HepG2 (cell line): ENCODE measurements around the gene CCNL1. TPM values are rescaled to one million over a fixed set of nuclear protein-coding genes. Genes with fewer than 3 reads are reported as not detected.
A peak's percentile ranks its signal among the peaks of the same experiment; 100 is the strongest.

Experiments used
- AHDC1 ChIP-seq: sonication (generic); formaldehyde crosslinking; IDR thresholded peaks from 2 replicates; pipeline ENCODE4 v1.5.1; 2020; ENCODE audit warnings: mild to moderate bottlenecking, missing genetic modification reagents, borderline replicate concordance
- CEBPB ChIP-seq: IDR thresholded peaks from 2 replicates; pipeline ENCODE4 v1.6.1; 2011; ENCODE audit warnings: low read depth, low read length, improper control_type of control experiment, borderline replicate concordance
- GRHL1 ChIP-seq: sonication (generic); formaldehyde crosslinking; conservative IDR thresholded peaks from 2 replicates; pipeline ENCODE4 v1.8.0; 2022; ENCODE audit warnings: missing genetic modification reagents
- GZF1 ChIP-seq: sonication (generic); formaldehyde crosslinking; IDR thresholded peaks from 2 replicates; pipeline ENCODE4 v1.5.1; 2020; ENCODE audit warnings: mild to moderate bottlenecking, missing genetic modification reagents
- KDM1A ChIP-seq: IDR thresholded peaks from 2 replicates; pipeline ENCODE4 v1.6.1; 2016; ENCODE audit warnings: missing compliant biosample characterization
- KDM2A ChIP-seq: sonication (generic); formaldehyde crosslinking; IDR thresholded peaks from 2 replicates; pipeline ENCODE4 v1.4.0; 2020; ENCODE audit warnings: low read depth, missing genetic modification reagents, borderline replicate concordance
- KDM4B ChIP-seq: sonication (generic); formaldehyde crosslinking; IDR thresholded peaks from 2 replicates; pipeline ENCODE4 v1.4.0; 2020; ENCODE audit warnings: missing genetic modification reagents
- NFIB ChIP-seq: sonication (generic); formaldehyde crosslinking; IDR thresholded peaks from 2 replicates; pipeline ENCODE4 v1.9.0; 2021; ENCODE audit warnings: missing genetic modification reagents, mild to moderate bottlenecking, borderline replicate concordance
- ONECUT2 ChIP-seq: sonication (generic); formaldehyde crosslinking; IDR thresholded peaks from 2 replicates; pipeline ENCODE4 v1.4.0; 2020; ENCODE audit warnings: missing genetic modification reagents
- PAF1 ChIP-seq: IDR thresholded peaks from 2 replicates; pipeline ENCODE4 v1.6.1; 2016; ENCODE audit warnings: missing genetic modification reagents, missing compliant biosample characterization
- RFX3 ChIP-seq: IDR thresholded peaks from 2 replicates; pipeline ENCODE4 v1.6.1; 2016; ENCODE audit warnings: missing biosample characterization, missing genetic modification reagents
- SOX13 ChIP-seq, 3 experiments: fragments of 450-650 bp in 1 of 3; sonication (generic) in 1 of 3; formaldehyde crosslinking in 1 of 3; IDR thresholded peaks in 2 of 3; conservative IDR thresholded peaks in 1 of 3; 2 replicates each; pipeline versions ENCODE4 v1.5.0 to v1.6.1; 2016 to 2020; ENCODE audit warnings: antibody characterized with exemption in 1 of 3, mild to moderate bottlenecking in 1 of 3, missing compliant biosample characterization in 1 of 3, missing genetic modification reagents in 1 of 3, moderate library complexity in 1 of 3
- SOX5 ChIP-seq: IDR thresholded peaks from 2 replicates; pipeline ENCODE4 v1.6.1; 2016; ENCODE audit warnings: borderline replicate concordance
- TFAP4 ChIP-seq: sonication (generic); IDR thresholded peaks from 2 replicates; pipeline ENCODE4 v1.6.1; 2016; ENCODE audit warnings: low read depth, borderline replicate concordance
- ZNF121 ChIP-seq: sonication (generic); formaldehyde crosslinking; IDR thresholded peaks from 2 replicates; pipeline ENCODE4 v1.5.0; 2020; ENCODE audit warnings: mild to moderate bottlenecking, missing genetic modification reagents
- ZNF124 ChIP-seq: sonication (generic); formaldehyde crosslinking; IDR thresholded peaks from 2 replicates; pipeline ENCODE4 v1.4.0; 2020; ENCODE audit warnings: missing genetic modification reagents
- ZNF292 ChIP-seq: sonication (generic); formaldehyde crosslinking; IDR thresholded peaks from 2 replicates; pipeline ENCODE4 v1.8.1; 2022; ENCODE audit warnings: mild to moderate bottlenecking, low read depth, missing genetic modification reagents, borderline replicate concordance
- ZNF740 ChIP-seq: sonication (generic); formaldehyde crosslinking; IDR thresholded peaks from 2 replicates; pipeline ENCODE4 v1.4.0; 2020; ENCODE audit warnings: missing genetic modification reagents
- ZNF749 ChIP-seq: sonication (generic); formaldehyde crosslinking; IDR thresholded peaks from 2 replicates; pipeline ENCODE4 v1.8.0; 2022; ENCODE audit warnings: mild to moderate bottlenecking, missing genetic modification reagents, moderate library complexity, borderline replicate concordance
- ZZZ3 ChIP-seq: sonication (generic); formaldehyde crosslinking; IDR thresholded peaks from 2 replicates; pipeline ENCODE4 v1.4.0; 2020; ENCODE audit warnings: missing genetic modification reagents, mild to moderate bottlenecking, borderline replicate concordance
- polyA plus RNA-seq, 8 experiments: library from polyadenylated mRNA; depleted of rRNA in 3 of 8; stranded (reverse) in 7 of 8; unstranded in 1 of 8; fragments of >200 nt; fragmentation: Illumina TruSeq in 4 of 8; extraction: Trizol in 4 of 8; gene quantifications; 2 replicates each; pipeline versions ENCODE4 v1.2.1 to v1.2.3, GENCODE V29; 2011 to 2016; ENCODE audit warnings: low read depth in 4 of 8, missing spikeins in 1 of 8, mixed read lengths in 1 of 8; ENCODE audit not compliant: insufficient read depth in 1 of 8
- total RNA-seq, 5 experiments: library from RNA; depleted of rRNA; stranded (reverse); fragments of >200 nt; fragmentation: Illumina TruSeq; extraction: Trizol; gene quantifications; 2 replicates each; pipeline ENCODE4 v1.2.3, GENCODE V29; 2016; ENCODE audit warnings: low read depth in 1 of 5

Gene CCNL1
- total and polyA plus RNA-seq, 2 of the 13 experiments (the other 11 are each of a cell fraction or from before 2014, with no cell fraction given): 151 to 303 TPM

GRCh38 chr3:157174649-157175498 lies 14.9 kb upstream of the CCNL1 start (continued):
- TF ChIP-seq AHDC1 (CRISPR knock-in tag) (peak; percentile 43; the same call in 1 of the 2 replicates), KDM2A (CRISPR knock-in tag) (peak; percentile 98), ZNF124 (CRISPR knock-in tag) (peak; percentile 84; the same call in 1 of the 2 replicates), RFX3 (no peak), ZNF749 (CRISPR knock-in tag) (peak; percentile 97; the same call in 1 of the 2 replicates), ZNF121 (CRISPR knock-in tag) (peak; percentile 57; the same call in 1 of the 2 replicates), GRHL1 (CRISPR knock-in tag) (no peak), SOX5 (CRISPR knock-in tag) (peak; percentile 81), KDM4B (CRISPR knock-in tag) (peak; percentile 93; the same call in 1 of the 2 replicates), CEBPB (peak; percentile 99), ZZZ3 (CRISPR knock-in tag) (peak; percentile 98), KDM1A (no peak), PAF1 (CRISPR knock-in tag) (no peak), SOX13 (IDR thresholded peaks at IDR 0.05) (peak; percentile 38; the same call in 1 of the 2 replicates), SOX13 (CRISPR knock-in tag; conservative IDR thresholded peaks at IDR 0.05 in 1 of 2, IDR thresholded peaks at IDR 0.05 in 1 of 2) (peak in 1 of 2 experiments; percentile 70; a peak in 2 of 4 replicates), ZNF740 (CRISPR knock-in tag) (no peak; the same call in 1 of the 2 replicates), TFAP4 (peak; percentile 67; the same call in 1 of the 2 replicates), NFIB (CRISPR knock-in tag) (no peak), GZF1 (CRISPR knock-in tag) (peak; percentile 91), ZNF292 (CRISPR knock-in tag) (peak; percentile 59; the same call in 1 of the 2 replicates), ONECUT2 (CRISPR knock-in tag) (peak; percentile 79)
